ENCODE measurements around the gene TNXB. TPM values are rescaled to one million over a fixed set of nuclear protein-coding genes. Genes with fewer than 3 reads are reported as not detected.

Gene TNXB
- total and polyA plus RNA-seq, 9 of the 15 experiments (the other 6 are each of a cell fraction or from before 2014, with no cell fraction given), result 0.14 to 28.1 (median 12.4) TPM

DNA sequence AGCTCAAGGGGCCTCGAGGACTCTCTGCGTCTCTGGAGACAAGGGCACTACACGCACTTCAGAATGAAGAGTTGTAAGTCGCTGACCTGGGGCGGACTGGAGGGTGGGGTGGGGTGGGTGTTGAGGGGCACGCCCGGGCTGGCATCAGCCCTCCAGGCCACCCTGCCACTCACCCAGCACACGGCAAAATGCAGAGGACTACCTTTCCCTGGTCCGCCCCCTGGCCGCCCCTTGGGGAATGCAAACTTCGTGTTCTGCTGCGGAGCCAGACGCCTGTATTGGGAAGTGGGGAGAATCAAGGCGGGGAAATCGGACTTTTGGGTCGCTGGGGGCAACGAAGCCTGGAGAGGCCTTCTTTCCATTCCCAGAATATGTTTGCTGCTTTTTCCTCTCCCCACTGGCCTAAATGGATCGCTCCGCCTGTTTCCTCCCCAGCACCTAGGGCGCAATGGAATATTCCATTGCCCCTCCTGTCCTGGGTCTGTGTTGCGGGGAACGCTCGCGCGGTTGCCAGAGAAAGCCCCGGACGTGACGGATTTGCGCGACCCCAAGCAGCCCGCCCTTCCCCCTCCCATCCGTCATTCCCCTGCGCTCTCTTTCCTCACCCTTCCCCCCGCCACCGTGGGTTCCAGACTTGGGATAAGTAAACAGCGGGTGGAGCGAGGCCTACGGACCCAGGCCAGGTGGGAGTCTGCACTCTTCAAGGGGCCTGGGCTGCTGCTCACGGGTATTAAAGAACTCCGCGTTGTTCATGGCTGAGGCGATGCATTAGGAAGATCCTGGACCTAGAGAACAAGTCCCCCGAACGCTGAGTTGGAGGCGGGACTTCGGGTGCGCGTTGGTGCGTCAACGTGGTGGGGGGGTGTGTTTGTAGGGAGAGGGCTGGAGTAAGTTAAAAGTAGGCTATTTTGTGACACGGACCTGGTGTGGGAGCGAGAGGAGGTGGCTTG, 44.7 kb upstream of the TNXB start, which contains the start of gene PPT2 (continued):
- TF ChIP-seq ZNF76 (CRISPR knock-in tag; IDR thresholded peaks at IDR 0.05; ENCODE audit: borderline replicate concordance) (no peak), RBM25 (IDR thresholded peaks at IDR 0.05; ENCODE audit: low read depth, low read length, severe bottlenecking) (no peak), DMBX1 (CRISPR knock-in tag; IDR thresholded peaks at IDR 0.05; ENCODE audit: borderline replicate concordance) (no peak), ZNF77 (CRISPR knock-in tag; IDR thresholded peaks at IDR 0.05) (no peak), ETV5 (CRISPR knock-in tag; IDR thresholded peaks at IDR 0.05; ENCODE audit: low read depth) (peak; percentile 72; the same call in 1 of the 2 replicates), ZNF609 (CRISPR knock-in tag; IDR thresholded peaks at IDR 0.05; ENCODE audit: borderline replicate concordance) (peak; percentile 90), PRDM10 (IDR thresholded peaks at IDR 0.05; ENCODE audit: partially characterized antibody) (peak; percentile 99), MTF1 (CRISPR knock-in tag; IDR thresholded peaks at IDR 0.05; ENCODE audit: borderline replicate concordance) (no peak), ZNF561 (CRISPR knock-in tag; conservative IDR thresholded peaks at IDR 0.05) (no peak), ESRRB (CRISPR knock-in tag; IDR thresholded peaks at IDR 0.05; ENCODE audit: borderline replicate concordance) (no peak), PPARD (CRISPR knock-in tag; IDR thresholded peaks at IDR 0.05) (no peak)
- TF ChIP-seq, protein P1, sequence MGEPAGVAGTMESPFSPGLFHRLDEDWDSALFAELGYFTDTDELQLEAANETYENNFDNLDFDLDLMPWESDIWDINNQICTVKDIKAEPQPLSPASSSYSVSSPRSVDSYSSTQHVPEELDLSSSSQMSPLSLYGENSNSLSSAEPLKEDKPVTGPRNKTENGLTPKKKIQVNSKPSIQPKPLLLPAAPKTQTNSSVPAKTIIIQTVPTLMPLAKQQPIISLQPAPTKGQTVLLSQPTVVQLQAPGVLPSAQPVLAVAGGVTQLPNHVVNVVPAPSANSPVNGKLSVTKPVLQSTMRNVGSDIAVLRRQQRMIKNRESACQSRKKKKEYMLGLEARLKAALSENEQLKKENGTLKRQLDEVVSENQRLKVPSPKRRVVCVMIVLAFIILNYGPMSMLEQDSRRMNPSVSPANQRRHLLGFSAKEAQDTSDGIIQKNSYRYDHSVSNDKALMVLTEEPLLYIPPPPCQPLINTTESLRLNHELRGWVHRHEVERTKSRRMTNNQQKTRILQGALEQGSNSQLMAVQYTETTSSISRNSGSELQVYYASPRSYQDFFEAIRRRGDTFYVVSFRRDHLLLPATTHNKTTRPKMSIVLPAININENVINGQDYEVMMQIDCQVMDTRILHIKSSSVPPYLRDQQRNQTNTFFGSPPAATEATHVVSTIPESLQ (CRISPR knock-in tag; IDR thresholded peaks at IDR 0.05), result no peak
- TF ChIP-seq, protein P2, sequence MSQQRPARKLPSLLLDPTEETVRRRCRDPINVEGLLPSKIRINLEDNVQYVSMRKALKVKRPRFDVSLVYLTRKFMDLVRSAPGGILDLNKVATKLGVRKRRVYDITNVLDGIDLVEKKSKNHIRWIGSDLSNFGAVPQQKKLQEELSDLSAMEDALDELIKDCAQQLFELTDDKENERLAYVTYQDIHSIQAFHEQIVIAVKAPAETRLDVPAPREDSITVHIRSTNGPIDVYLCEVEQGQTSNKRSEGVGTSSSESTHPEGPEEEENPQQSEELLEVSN (IDR thresholded peaks at IDR 0.05; ENCODE audit: borderline replicate concordance in 1 of 2, extremely low read depth in 1 of 2, insufficient read depth in 1 of 2, insufficient read length in 1 of 2, low read depth in 1 of 2, low read length in 1 of 2, poor library complexity in 1 of 2, severe bottlenecking in 1 of 2), result peak in 1 of 2 experiments; percentile 10

Measured in K562 (cell line).